ENCODE results near the gene ZPBP2.
"Not testable (repeated sequence)": the region's sequence is repeated elsewhere in the genome, so short reads cannot be mapped to it uniquely, and the experiment has no call there.

The ZPBP2 gene

DNA sequence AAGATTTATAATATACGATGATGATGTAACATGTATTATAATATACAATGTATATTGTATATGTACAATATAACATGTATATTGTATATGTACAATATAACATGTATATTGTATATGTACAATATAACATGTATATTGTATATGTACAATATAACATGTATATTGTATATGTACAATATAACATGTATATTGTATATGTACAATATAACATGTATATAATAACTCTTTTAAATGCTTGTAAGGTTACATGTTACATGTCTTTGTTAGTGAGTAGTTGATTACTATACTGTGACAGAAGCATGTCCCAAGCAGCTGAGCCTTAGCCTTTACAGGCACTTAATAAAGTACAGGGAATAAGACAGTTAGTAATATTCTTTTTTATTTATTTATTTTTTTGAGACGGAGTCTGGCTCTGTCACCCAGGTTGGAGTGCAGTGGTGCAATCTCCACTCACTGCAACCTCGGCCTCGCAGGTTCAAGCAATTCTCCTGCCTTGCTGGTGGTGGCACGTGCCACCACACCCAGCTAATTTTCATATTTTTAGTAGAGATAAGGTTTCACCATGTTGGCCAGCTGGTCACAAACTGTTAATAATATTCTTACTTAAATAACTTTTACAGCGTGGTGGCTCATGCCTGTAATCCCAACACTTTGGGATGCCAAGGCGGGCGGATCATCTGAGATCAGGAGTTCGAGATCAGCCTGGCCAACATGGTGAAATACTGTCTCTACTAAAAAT, 11.9 kb upstream of the ZPBP2 start:
- peak; percentile 30 for DNase-seq

DNA sequence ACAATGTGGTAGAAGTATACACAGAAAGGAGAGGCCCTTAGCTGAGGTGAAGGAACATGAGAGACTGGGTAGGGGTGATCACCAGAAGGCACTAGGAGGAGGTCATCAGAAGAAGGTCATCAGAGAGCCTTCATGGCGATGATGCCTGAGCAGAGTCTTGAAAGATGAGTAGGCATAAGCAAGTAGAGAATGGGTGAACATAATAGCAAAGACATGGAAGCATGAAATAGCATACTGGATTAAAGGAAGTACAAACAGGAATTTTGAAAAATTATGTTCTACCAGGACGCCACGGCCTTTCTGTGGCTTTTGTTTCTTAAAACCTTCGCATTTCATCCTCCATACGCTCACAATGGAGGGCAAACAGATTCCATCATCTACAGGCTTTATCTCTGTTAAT, 6.8 kb upstream of the ZPBP2 start:
- no peak for DNase-seq

DNA sequence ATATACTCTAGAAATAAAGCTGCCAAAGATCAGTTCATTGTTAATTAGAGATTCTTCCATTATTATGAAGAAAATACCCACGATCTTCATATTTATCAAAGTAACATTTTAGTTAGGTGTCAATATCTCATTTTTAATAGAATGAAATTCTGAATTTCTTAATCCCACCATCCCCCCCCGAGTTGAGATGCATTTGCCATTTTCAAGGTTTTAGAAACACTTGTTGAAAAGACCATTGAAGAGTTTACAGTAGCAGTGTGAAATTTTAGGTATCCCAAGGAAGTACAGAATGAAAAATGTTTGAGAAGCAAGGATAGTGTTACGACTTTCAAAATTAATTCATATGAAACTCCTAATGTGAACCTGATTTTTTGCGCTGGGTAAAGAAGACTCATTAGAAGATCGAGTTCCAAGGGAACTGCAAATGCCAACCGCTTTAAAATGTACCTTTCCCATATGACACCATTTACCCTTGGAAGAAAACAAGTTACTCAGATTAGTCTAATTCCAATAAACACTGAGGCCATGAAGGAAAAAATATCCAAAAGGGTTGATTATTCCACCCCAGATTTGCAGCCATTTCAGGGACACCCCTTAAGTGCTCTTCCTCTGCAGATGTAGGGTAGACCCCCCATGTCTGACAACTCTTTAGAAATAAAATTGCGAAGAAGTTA, 4.6 kb upstream of the ZPBP2 start:
- no peak for DNase-seq

- DNase-seq, result peak; percentile 60
Observed at GRCh38 chr17:39863918-39864746, 3.9 kb upstream of the ZPBP2 start, which contains the start of gene IKZF3. IKZF3 (minus strand) TSS chr17:39864312; CDS start chr17:39864126, 186 bp downstream.

- no peak for DNase-seq
Observed at GRCh38 chr17:39866013-39866730, 1.8 kb upstream of the ZPBP2 start.

DNA sequence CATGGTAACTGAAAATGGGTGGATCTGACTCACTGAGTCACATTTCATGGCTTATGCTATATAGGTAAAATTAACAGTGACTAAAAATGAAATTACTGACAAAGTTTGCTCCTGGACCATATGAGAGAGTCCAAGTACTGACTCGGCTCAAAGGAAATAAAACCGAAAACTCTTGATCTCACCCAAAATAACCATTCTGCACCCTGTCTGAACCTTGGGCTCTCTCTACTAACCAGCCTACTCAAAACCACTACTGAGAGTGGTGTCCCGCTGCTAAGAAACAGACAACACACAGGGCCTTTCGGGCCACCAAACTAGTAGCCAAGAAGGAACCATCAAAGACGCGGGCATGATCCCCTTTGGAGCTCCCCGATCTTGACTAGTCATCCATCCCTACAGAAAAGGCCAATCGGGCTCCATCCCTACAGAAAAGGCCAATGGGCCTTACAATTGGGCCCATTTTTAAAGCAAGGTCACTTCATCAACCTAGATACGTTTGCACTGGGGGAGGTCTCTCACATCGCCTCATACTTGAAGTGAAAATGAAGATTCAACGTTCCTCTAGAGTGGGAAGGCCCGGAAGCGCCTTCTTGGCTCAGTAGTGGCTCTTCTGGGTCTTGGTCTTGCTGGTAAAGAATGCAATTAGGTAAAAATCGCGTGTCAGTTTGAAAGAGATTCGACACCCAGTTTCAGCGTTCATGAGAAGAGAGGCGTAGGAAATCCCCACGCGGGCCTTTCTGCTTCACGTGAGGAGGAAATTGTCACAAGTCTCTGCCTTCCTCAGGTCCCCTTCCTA, 720 bp upstream of the ZPBP2 start:
- DNase-seq, result no peak

- DNase-seq, result no peak
Observed at GRCh38 chr17:39868554-39868942, 546 bp downstream of the ZPBP2 start.

GRCh38 chr17:39870776-39871175, 2.8 kb downstream of the ZPBP2 start:
- DNase-seq, result no peak

GRCh38 chr17:39871801-39872200, 3.8 kb downstream of the ZPBP2 start:
- DNase-seq, result peak; percentile 62

DNA sequence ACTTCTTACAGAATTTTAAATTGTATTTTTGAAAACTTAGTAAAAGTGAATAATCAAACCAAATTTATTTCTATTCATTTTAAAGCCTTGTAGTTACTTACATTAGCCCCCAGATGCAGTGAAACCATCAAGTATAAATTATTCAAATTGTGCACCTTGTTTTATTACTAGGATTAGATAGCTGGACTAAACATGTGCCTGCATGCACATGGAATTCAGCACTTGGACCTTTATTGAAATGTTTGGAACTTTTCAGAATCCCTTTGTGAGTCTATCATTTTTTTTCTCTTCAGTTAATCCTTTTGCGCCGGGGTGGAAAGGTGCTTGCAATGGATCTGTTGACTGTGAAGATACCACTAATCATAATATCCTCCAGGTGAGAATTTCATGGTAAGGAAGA, 4.7 kb downstream of the ZPBP2 start:
- DNase-seq, result peak; percentile 80

GRCh38 chr17:39886102-39886501, 18.1 kb downstream of the ZPBP2 start:
- not testable (repeated sequence) for DNase-seq

GRCh38 chr17:39887078-39887477, 19.1 kb downstream of the ZPBP2 start:
- no peak for DNase-seq

- no peak for DNase-seq
Observed at GRCh38 chr17:39889200-39889599, 21.2 kb downstream of the ZPBP2 start.

DNA sequence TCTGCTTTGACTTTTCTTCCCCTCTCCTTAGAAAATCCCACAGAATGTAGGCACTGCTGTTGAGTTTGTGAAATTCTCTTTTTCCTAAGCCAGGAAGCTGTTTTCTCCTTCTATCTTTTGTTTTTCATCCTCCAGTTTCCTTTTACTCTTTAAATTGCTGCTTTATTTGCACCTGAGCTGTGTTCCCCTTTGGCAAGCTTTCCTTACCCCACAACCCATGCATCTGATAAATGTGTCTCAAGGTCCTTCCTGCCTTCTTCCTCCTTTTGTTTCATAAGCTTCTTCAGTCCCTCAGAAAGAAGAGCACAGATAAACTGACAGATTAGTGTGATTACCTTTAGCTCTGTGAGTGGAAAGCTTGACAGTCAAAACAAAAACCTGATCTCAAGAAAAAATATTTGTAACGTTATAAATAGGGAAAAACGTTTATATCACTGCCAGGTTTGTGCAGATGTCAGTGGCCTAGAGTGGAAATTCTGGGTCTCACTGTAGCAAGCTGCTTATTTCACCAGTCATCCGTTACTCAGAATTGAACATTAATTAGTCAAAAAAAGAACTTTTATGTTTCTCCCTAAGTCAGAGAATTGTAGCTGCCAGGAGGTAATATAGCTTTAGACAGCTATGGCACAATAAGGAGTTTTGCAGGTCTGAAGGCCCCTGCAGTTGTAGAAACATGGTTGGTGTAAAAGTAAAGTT, 26.8 kb downstream of the ZPBP2 start:
- DNase-seq, result peak; percentile 55

- no peak for DNase-seq
Observed at GRCh38 chr17:39898088-39898487, 30.1 kb downstream of the ZPBP2 start.

GRCh38 chr17:39899215-39899614, 31.2 kb downstream of the ZPBP2 start:
- DNase-seq, result no peak

DNA sequence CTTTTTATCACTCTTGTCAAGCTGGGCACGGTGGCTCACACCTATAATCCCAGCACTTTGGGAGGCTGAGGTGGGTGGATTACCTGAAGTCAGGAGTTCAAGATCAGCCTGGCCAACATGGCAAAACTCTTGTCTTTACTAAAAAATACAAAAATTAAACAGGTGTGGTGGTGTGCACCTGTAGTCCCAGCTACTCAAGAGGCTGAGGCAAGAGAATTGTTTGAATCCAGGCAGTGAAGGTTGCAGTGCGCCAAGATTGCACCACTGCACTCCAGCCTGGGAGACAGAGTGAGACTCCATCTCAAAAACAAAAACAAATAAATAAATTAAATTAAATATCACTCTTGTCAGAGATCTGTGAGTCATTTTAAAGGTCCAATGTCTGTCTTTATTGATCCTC, 34.0 kb downstream of the ZPBP2 start:
- DNase-seq, result not testable (repeated sequence)

DNA sequence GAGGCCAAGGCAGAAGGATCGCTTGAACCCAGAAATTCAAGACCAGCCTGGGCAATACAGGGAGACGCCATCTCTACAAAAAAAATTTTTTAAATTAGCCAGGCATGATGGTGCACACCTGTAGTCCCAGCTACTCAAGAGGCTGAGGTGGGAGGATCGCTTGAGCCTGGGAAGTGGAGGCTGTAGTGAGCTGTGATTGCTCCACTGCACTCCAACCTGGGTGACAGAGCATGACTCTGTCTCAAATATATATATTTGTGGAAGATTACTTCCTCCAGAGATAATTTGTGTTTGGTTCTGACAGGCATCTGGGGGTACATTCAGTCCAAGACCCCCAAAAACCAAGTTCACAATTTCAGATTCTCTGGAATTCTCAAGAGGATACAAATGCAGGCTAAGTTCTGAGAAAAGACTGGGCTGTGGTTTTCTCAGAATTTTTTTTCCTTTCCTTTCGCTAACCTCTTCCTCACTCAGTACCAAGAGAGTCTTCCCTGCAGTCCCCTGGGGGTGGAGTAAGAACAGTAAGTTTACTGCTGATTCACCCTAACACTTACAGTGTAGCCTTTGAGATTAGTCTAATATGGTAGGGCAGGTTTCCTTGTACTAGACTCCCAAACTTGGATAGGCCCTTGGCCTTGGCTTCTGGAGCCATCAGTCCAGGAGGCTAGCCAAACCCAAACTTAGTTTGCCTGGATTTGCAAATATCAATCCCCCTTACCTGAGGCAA, 35.3 kb downstream of the ZPBP2 start:
- peak; percentile 81 for DNase-seq

GRCh38 chr17:39904990-39905288, 36.9 kb downstream of the ZPBP2 start:
- no peak for DNase-seq

GRCh38 chr17:39908789-39909352, 40.9 kb downstream of the ZPBP2 start:
- no peak for DNase-seq

GRCh38 chr17:39913989-39914388, 46.0 kb downstream of the ZPBP2 start:
- DNase-seq, result no peak

Data from hematopoietic multipotent progenitor cell treated with erythropoietin and hydrocortisone succinate and interleukin-3 and kit ligand, for 6 days (in vitro differentiated cells).